NCI-H774 (cell line): ENCODE results near the gene RNF135.
"Not testable (repeated sequence)": the region's sequence is repeated elsewhere in the genome, so short reads cannot be mapped to it uniquely, and the experiment has no call there.

Experiments
- DNase-seq: peaks from one replicate; lab custom pipeline; 2025; lab: John Stamatoyannopoulos, UW

RNF135 gene

GRCh38 chr17:30956764-30957374 is 14.0 kb upstream of the RNF135 start:
- DNase-seq: no peak

DNA sequence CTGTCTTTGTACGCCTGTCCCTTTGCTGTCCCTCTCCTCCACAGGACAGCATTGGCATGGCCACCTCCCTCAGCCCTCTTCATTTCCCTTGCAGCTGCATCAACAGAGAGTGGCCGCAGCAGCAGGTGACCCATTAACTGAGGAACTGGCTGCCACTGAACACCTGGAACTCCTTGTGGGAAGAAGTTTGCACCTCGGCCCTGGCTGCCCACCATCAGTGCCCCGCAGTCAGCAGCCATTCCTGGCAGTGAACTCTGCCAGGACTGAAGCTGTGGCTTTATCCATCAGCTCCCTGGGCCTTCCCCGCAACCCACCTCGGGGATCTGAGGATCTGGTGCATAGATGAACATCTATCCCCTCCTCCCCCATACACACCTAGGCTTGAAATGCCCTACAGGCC is 13.1 kb upstream of the RNF135 start:
- DNase-seq: peak; percentile 31

GRCh38 chr17:30958187-30958586 is 12.7 kb upstream of the RNF135 start:
- no peak for DNase-seq

DNA sequence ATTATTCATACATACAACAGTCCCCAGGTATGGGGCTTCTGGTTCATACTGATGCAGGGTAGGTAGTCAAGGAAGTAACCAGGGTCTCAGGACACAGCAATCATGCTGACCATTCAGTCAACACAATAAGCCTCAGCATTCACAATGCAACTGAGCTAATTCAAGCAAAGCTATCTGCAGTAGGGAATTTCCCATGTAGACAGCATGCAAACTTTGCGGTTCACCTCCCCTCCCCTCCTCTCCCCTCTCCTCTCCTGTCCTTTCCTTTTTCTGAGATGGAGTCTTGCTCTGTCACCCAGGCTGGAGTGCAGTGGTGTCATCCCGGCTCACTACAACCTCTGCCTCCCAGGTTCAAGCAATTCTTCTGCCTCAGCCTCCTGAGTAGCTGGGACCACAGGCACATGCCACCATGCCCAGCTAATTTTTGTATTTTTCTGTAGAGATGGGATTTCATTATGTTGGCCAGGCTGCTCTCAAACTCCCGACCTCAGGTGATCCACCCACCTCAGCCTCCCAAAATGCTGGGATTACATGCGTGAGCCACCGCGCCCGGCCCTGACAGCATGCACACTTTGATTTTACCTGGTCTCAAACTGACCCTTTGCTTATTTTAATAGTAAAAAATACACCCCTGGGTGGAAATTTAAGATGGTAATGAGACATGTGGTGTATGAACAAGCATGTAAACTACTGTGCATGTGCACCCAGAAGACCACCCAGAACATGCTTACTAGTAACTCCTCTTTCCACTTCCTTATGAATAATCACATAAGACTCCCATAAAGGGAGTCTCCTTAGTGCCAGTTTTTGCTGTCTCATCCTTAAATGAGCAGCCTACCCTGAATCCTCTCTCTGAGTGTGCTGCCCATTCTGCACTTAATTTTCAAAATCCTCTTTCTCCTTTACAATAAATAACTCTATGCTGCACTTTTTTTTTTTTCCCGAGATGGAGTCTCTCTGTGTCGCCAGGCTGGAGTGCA is 9.3 kb upstream of the RNF135 start:
- no peak for DNase-seq

DNA sequence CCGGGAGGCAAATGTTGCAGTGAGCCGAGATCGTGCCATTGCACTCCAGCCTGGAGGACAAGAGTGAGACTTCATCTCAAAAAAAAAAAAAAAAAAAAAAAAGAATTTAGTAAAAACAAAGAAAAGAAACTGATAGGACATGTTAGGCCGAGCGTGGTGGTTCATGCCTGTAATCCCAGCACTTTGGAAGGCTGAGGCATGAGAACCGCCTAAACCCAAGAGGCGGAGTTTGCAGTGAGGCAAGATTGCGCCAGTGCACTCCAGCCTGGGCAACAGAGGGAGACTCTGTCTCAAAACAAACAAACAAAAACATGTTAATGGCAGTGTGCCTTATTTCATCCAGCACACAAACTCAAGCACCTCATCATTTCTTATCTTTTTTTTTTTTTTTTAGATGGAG is 6.5 kb upstream of the RNF135 start:
- DNase-seq: not testable (repeated sequence)

- no peak for DNase-seq
Measured at GRCh38 chr17:30964876-30965275, 6.0 kb upstream of the RNF135 start.

GRCh38 chr17:30965686-30966085 is 5.2 kb upstream of the RNF135 start:
- no peak for DNase-seq

DNA sequence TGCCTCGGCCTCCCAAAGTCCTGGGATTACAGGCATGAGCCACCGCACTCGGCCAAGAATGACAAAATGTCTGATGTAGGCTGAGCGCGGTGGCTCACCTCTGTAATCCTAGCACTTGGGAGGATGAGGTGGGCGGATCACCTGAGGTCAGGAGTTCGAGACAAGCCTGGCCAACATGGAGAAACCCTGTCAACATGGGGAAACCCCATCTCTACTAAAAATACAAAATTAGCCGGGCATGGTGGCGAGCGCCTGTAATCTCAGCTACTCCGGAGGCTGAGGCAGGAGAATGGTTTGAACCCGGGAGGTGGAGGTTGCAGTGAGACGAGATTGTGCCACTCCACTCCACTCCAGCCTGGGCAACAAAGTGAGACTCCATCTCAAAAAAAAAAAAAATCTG is 2.9 kb upstream of the RNF135 start:
- not testable (repeated sequence) for DNase-seq

- no peak for DNase-seq
Measured at GRCh38 chr17:30969989-30970830, 629 bp upstream of the RNF135 start.

DNA sequence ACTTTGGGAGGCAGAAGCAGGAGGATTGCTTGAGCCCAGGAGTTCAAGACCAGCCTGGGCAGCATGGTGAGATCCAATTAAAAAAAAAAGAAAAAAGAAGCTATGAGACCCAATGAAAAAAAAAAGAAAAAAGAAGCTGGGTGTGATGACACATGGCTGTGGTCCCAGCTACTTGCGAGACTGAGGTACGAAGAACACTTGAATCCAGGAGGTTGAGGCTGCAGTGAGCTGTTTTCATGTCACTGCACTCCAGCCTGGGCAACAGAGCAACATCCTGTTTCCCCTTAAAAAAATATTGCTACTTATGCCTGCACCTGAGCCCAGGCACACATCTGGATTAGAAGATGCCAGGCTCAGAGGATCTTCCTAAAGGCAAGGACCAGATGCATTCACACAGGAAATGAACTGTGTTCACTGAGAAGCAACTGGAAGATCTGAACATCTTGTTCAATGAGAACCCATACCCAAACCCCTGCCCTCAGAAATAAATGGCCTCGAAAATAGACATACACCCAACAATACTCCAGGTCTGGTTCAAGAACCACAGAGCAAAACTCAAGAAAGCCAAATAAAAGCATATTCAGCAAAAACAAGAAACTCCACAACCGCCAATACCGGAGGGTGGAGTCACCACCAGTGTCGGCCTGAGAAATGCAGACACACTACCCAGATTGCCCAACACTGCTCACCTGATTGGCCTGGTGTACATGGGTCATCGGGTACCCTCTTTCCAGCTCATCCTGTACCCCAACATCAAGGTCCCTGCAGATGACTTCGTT is 4.4 kb downstream of the RNF135 start:
- no peak for DNase-seq

DNA sequence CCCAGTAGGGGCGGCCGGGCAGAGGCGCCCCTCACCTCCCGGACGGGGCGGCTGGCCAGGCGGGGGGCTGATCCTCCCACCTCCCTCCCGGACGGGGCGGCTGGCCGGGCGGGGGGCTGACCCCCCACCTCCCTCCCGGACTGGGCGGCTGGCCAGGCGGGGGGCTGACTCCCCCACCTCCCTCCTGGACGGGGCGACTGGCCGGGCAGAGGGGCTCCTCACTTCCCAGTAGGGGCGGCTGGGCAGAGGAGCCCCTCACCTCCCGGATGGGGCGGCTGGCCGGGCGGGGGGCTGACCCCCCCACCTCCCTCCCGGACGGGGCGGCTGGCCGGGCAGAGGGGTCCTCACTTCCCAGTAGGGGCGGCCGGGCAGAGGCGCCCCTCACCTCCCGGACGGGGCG is 9.1 kb downstream of the RNF135 start:
- not testable (repeated sequence) for DNase-seq

DNA sequence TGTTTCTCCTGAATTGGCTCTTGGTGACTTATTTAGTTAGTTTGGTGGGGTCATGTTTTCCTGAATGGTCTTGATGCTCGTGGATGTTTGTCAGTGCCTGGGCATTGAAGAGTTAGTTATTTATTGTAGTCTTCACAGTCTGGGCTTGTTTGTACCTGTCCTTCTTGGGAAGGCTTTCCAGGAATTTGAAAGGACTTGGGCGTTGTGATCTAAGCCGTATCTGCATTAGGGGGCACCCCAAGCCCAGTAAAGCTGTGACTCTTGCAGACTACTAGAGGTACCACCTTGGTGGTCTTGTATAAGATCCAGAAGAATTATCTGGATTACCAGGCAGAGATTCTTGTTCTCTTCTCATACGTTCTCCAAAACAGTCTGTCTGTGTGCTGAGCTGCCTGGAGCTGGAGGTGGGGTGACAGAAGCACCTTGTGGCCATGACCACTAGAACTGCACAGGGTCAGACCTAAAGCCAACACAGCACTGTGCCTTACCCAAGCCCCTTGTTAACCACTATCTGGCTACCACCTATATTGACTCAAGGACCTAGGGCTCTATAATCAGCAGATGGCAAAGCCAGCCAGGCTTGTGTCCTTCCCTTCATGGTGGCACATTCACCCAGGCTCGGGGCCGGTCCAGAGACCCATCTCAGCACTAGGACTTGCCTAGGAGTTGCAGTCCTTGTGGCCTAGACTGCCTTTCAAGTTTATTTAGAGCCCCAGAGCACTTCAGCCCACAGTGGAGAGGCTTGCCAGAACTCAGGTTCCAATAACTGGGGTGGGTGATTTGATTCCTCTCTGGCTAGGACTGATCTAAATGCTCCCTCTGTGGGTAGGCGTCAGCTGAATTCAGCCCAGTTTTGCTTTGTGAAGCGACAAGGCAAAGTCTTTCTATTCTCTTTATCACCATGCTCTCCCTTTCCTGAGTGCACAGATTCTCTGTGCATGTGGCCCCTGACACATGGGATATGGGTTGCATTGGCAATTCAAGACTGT is 11.0 kb downstream of the RNF135 start:
- DNase-seq: no peak

DNA sequence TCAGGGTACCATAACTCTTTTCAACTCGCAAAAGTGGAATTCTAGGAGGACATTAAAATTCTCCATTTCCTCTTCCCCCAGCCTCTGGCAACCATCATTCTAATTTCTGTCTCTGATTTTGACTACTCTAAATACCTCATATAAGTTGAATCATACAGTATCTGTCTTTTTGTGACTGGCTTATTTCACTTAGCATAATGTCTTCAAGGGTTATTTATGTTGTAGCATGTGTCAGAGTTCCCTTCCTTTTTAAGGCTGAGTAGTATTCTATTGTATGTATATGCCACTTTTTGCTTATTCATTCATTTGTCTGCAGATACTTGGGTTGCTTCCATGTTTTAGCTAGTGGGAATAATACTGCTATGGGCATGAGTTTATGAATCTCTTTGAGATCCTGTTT is 12.0 kb downstream of the RNF135 start:
- DNase-seq: no peak

- DNase-seq: no peak
Measured at GRCh38 chr17:30990458-30990857, 19.6 kb downstream of the RNF135 start.

- DNase-seq: no peak
Measured at GRCh38 chr17:30992551-30992950, 21.7 kb downstream of the RNF135 start.

GRCh38 chr17:30995347-30995746 is 24.5 kb downstream of the RNF135 start:
- DNase-seq: no peak

DNA sequence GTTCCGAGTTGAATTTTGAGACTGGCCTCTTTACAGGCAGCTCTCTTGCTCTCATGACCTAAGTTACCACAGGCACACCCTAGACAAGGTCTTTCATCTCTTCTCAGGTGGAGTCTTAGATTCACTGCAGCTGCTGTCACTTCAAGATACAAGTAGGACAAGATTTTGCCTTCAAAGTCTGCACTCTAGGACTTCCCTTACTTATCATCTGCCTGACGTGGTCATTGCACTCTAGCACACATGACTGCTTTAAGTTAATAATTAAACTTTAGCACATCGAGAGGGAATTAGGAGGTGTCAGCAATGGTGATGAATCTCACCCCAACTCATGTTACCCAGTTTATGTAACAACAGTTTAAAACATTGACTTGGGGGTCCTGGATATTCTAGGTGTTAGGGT is 25.6 kb downstream of the RNF135 start:
- DNase-seq: no peak

- no peak for DNase-seq
Measured at GRCh38 chr17:30997270-30997669, 26.4 kb downstream of the RNF135 start.

GRCh38 chr17:30997842-30998241 is 27.0 kb downstream of the RNF135 start:
- DNase-seq: no peak

DNA sequence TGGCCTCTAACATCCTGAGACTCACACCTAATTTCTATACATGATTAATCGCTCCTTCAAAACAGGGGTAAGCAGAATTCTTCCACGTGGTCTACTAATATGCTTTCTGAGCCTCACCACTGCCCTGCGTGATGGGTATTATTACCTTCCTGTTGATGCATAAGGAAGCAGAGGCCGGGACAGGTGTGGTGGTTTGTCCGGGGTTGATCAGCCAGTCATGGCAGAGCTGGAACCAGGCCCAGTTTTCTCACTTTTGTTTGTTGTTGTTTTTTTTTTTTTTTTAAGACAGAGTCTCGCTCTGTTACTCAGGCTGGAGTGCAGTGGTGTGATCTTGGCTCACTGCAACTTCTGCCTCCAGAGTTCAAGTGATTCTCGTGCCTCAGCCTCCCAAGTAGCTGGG is 31.2 kb downstream of the RNF135 start:
- no peak for DNase-seq
